Fibroblast of skin of back (primary cell): ENCODE results near the gene SLC12A7.

Source experiments
- DNase-seq: peaks from one replicate; pipeline ENCODE4 v3.0.0-alpha.2; 2013

SLC12A7 gene

GRCh38 chr5:1048861-1049838, 62.7 kb downstream of the SLC12A7 start:
- DNase-seq, result no peak

- DNase-seq, result no peak
Observed at GRCh38 chr5:1048162-1048721, 63.6 kb downstream of the SLC12A7 start.

- DNase-seq, result no peak
Observed at GRCh38 chr5:1047332-1047965, 64.4 kb downstream of the SLC12A7 start.

- DNase-seq, result no peak
Observed at GRCh38 chr5:1045960-1046560, 65.8 kb downstream of the SLC12A7 start.

GRCh38 chr5:1044117-1044516, 67.7 kb downstream of the SLC12A7 start:
- no peak for DNase-seq

GRCh38 chr5:1043327-1043726, 68.5 kb downstream of the SLC12A7 start:
- DNase-seq, result no peak

- no peak for DNase-seq
Observed at GRCh38 chr5:1042626-1043025, 69.2 kb downstream of the SLC12A7 start.

GRCh38 chr5:1041225-1042143, 70.4 kb downstream of the SLC12A7 start:
- DNase-seq, result no peak

GRCh38 chr5:1040571-1040970, 71.3 kb downstream of the SLC12A7 start:
- DNase-seq, result no peak

GRCh38 chr5:1039706-1040260, 72.1 kb downstream of the SLC12A7 start:
- DNase-seq, result no peak

GRCh38 chr5:1039210-1039548, 72.7 kb downstream of the SLC12A7 start:
- DNase-seq, result no peak

GRCh38 chr5:1038417-1039209, 73.2 kb downstream of the SLC12A7 start:
- DNase-seq, result no peak

- no peak for DNase-seq
Observed at GRCh38 chr5:1037671-1038416, 74.0 kb downstream of the SLC12A7 start.

GRCh38 chr5:1037123-1037670, 74.7 kb downstream of the SLC12A7 start:
- DNase-seq, result no peak

- DNase-seq, result no peak
Observed at GRCh38 chr5:1036504-1037122, 75.2 kb downstream of the SLC12A7 start.

- DNase-seq, result no peak
Observed at GRCh38 chr5:1035421-1036405, 76.2 kb downstream of the SLC12A7 start.

GRCh38 chr5:1034986-1035385, 76.9 kb downstream of the SLC12A7 start:
- DNase-seq, result no peak

- DNase-seq, result no peak
Observed at GRCh38 chr5:1034421-1034905, 77.4 kb downstream of the SLC12A7 start.
